HEK293 (cell line): Measurements from ENCODE around the gene NUDT22.
A peak's percentile ranks its signal among the peaks of the same experiment; 100 is the strongest.

Experiments used
- CTCF ChIA-PET: fragments of 350-600 bp; formaldehyde crosslinking; extraction: SDS; loops from one replicate; lab custom pipeline; 2021; ENCODE audit warnings: antibody characterized with exemption; lab: Yijun Ruan, JAX
- POLR2A ChIA-PET: fragments of 300-600 bp; formaldehyde crosslinking; extraction: SDS; loops from one replicate; lab custom pipeline; 2020; ENCODE audit warnings: antibody characterized with exemption, inconsistent platforms; lab: Yijun Ruan, JAX
- H3K27ac ChIP-seq: fragments of 200-500 bp; sonication (Bioruptor generic); 2 replicates; pipeline ENCODE4 v1.5.1; 2014; ENCODE audit warnings: low read depth, low read length, control low read depth, inconsistent platforms; ENCODE audit errors: extremely low read depth
- H3K36me3 ChIP-seq, 2 experiments: fragments of 200-500 bp in 1 of 2; sonication (Bioruptor generic) in 1 of 2; 1 replicate in 1 of 2; 2 replicates in 1 of 2; pipeline ENCODE4 v1.5.1; 2014 to 2017; ENCODE audit warnings: inconsistent platforms in 2 of 2, low read length in 2 of 2; ENCODE audit not compliant: control insufficient read depth in 2 of 2, insufficient read depth in 1 of 2
- H3K4me1 ChIP-seq: fragments of 200-500 bp; sonication (Bioruptor generic); 2 replicates; pipeline ENCODE4 v1.5.1; 2014; ENCODE audit warnings: mild to moderate bottlenecking, low read length, inconsistent platforms; ENCODE audit not compliant: control insufficient read depth, insufficient read depth
- H3K4me3 ChIP-seq: 2 replicates; pipeline ENCODE4 v1.5.1; 2011; ENCODE audit warnings: low read depth, mild to moderate bottlenecking, control low read depth, low read length, moderate library complexity
- H3K9me3 ChIP-seq: fragments of 200-500 bp; sonication (Bioruptor generic); 2 replicates; pipeline ENCODE4 v1.5.1; 2014; ENCODE audit warnings: low read depth, low read length, inconsistent platforms; ENCODE audit not compliant: control insufficient read depth, insufficient read depth
- GLIS1 ChIP-seq: fragments of 450-650 bp; formaldehyde crosslinking; IDR thresholded peaks from 2 replicates; pipeline ENCODE4 v1.5.1; 2016; ENCODE audit warnings: missing biosample characterization, missing genetic modification characterization
- HIC1 ChIP-seq: fragments of 450-650 bp; formaldehyde crosslinking; IDR thresholded peaks from 2 replicates; pipeline ENCODE4 v1.5.1; 2016; ENCODE audit warnings: missing biosample characterization, missing genetic modification characterization
- IKZF3 ChIP-seq: fragments of 450-650 bp; IDR thresholded peaks from 2 replicates; pipeline ENCODE4 v1.5.0; 2018; ENCODE audit warnings: missing biosample characterization, mild to moderate bottlenecking, missing genetic modification characterization, moderate library complexity
- KLF10 ChIP-seq: fragments of 450-650 bp; IDR thresholded peaks from 2 replicates; pipeline ENCODE4 v1.5.1; 2018; ENCODE audit warnings: missing biosample characterization, mild to moderate bottlenecking, missing genetic modification characterization
- KLF8 ChIP-seq: fragments of 450-650 bp; formaldehyde crosslinking; IDR thresholded peaks from 2 replicates; pipeline ENCODE4 v1.5.1; 2016; ENCODE audit warnings: missing biosample characterization, missing genetic modification characterization
- SCRT1 ChIP-seq: fragments of 450-650 bp; formaldehyde crosslinking; IDR thresholded peaks from 2 replicates; pipeline ENCODE4 v1.5.1; 2016; ENCODE audit warnings: missing biosample characterization, missing genetic modification characterization, borderline replicate concordance
- SCRT2 ChIP-seq: fragments of 450-650 bp; formaldehyde crosslinking; IDR thresholded peaks from 2 replicates; pipeline ENCODE4 v1.5.1; 2016; ENCODE audit warnings: missing biosample characterization, missing genetic modification characterization
- TCF7L2 ChIP-seq: IDR thresholded peaks from 2 replicates; pipeline ENCODE4 v1.6.1; 2011; ENCODE audit warnings: low read depth, mild to moderate bottlenecking, inconsistent platforms, low read length, moderate library complexity, borderline replicate concordance
- TRIM28 ChIP-seq: IDR thresholded peaks from 2 replicates; pipeline ENCODE4 v1.6.1; 2011; ENCODE audit warnings: low read length, control low read depth, borderline replicate concordance
- ZIC2 ChIP-seq: fragments of 450-650 bp; formaldehyde crosslinking; IDR thresholded peaks from 2 replicates; pipeline ENCODE4 v1.5.1; 2016; ENCODE audit warnings: missing biosample characterization, missing genetic modification characterization
- ZNF121 ChIP-seq: fragments of 450-650 bp; formaldehyde crosslinking; IDR thresholded peaks from 2 replicates; pipeline ENCODE4 v1.5.1; 2016; ENCODE audit warnings: missing biosample characterization, missing genetic modification characterization
- ZNF132 ChIP-seq: fragments of 450-650 bp; formaldehyde crosslinking; IDR thresholded peaks from 2 replicates; pipeline ENCODE4 v1.5.1; 2017; ENCODE audit warnings: missing biosample characterization, missing genetic modification characterization, borderline replicate concordance
- ZNF184 ChIP-seq: fragments of 450-650 bp; IDR thresholded peaks from 2 replicates; pipeline ENCODE4 v1.5.1; 2018; ENCODE audit warnings: missing biosample characterization, mild to moderate bottlenecking, missing genetic modification characterization
- ZNF23 ChIP-seq: fragments of 450-650 bp; formaldehyde crosslinking; IDR thresholded peaks from 2 replicates; pipeline ENCODE4 v1.5.1; 2016; ENCODE audit warnings: missing biosample characterization, missing genetic modification characterization, borderline replicate concordance
- ZNF302 ChIP-seq: fragments of 450-650 bp; formaldehyde crosslinking; IDR thresholded peaks from 2 replicates; pipeline ENCODE4 v1.5.1; 2016; ENCODE audit warnings: missing biosample characterization, missing genetic modification characterization, low read depth
- ZNF324 ChIP-seq: fragments of 450-650 bp; formaldehyde crosslinking; IDR thresholded peaks from 2 replicates; pipeline ENCODE4 v1.5.1; 2016; ENCODE audit warnings: missing biosample characterization, missing genetic modification characterization
- ZNF404 ChIP-seq: fragments of 450-650 bp; formaldehyde crosslinking; IDR thresholded peaks from 2 replicates; pipeline ENCODE4 v1.5.1; 2017; ENCODE audit warnings: missing biosample characterization, missing genetic modification characterization
- ZNF510 ChIP-seq: fragments of 450-650 bp; formaldehyde crosslinking; IDR thresholded peaks from 2 replicates; pipeline ENCODE4 v1.5.1; 2018; ENCODE audit warnings: mild to moderate bottlenecking, missing genetic modification characterization, missing biosample characterization; ENCODE audit not compliant: insufficient replicate concordance
- ZNF521 ChIP-seq: fragments of 450-650 bp; formaldehyde crosslinking; IDR thresholded peaks from 2 replicates; pipeline ENCODE4 v1.5.1; 2017; ENCODE audit warnings: missing biosample characterization, mild to moderate bottlenecking, missing genetic modification characterization
- ZNF529 ChIP-seq: fragments of 450-650 bp; formaldehyde crosslinking; IDR thresholded peaks from 2 replicates; pipeline ENCODE4 v1.5.1; 2017; ENCODE audit warnings: missing genetic modification characterization, missing biosample characterization; ENCODE audit not compliant: insufficient replicate concordance
- ZNF626 ChIP-seq: fragments of 450-650 bp; sonication (Bioruptor Pico); formaldehyde crosslinking; IDR thresholded peaks from 2 replicates; pipeline ENCODE4 v1.5.1; 2018; ENCODE audit warnings: missing biosample characterization, missing genetic modification characterization, inconsistent platforms
- ZNF654 ChIP-seq: fragments of 450-650 bp; formaldehyde crosslinking; IDR thresholded peaks from 2 replicates; pipeline ENCODE4 v1.5.1; 2016; ENCODE audit warnings: low read depth, missing biosample characterization, missing genetic modification characterization
- ZNF76 ChIP-seq: fragments of 450-650 bp; formaldehyde crosslinking; IDR thresholded peaks from 2 replicates; pipeline ENCODE4; 2016; ENCODE audit warnings: low read depth, missing biosample characterization, missing genetic modification characterization, borderline replicate concordance
- ZNF791 ChIP-seq: fragments of 450-650 bp; formaldehyde crosslinking; IDR thresholded peaks from 2 replicates; pipeline ENCODE4 v1.5.1; 2016; ENCODE audit warnings: missing biosample characterization, missing genetic modification characterization
- TF ChIP-seq, protein P1 (sequence below): fragments of 450-650 bp; formaldehyde crosslinking; IDR thresholded peaks from 2 replicates; pipeline ENCODE4 v1.5.1; 2016; ENCODE audit warnings: missing biosample characterization, missing genetic modification characterization
- TF ChIP-seq, protein P2 (sequence below): fragments of 450-650 bp; formaldehyde crosslinking; IDR thresholded peaks from 2 replicates; pipeline ENCODE4; 2016; ENCODE audit warnings: missing biosample characterization, missing genetic modification characterization
- TF ChIP-seq, protein P3 (sequence below): fragments of 450-650 bp; formaldehyde crosslinking; IDR thresholded peaks from 2 replicates; pipeline ENCODE4 v1.5.1; 2016; ENCODE audit warnings: missing biosample characterization, missing genetic modification characterization

NUDT22 gene

DNA sequence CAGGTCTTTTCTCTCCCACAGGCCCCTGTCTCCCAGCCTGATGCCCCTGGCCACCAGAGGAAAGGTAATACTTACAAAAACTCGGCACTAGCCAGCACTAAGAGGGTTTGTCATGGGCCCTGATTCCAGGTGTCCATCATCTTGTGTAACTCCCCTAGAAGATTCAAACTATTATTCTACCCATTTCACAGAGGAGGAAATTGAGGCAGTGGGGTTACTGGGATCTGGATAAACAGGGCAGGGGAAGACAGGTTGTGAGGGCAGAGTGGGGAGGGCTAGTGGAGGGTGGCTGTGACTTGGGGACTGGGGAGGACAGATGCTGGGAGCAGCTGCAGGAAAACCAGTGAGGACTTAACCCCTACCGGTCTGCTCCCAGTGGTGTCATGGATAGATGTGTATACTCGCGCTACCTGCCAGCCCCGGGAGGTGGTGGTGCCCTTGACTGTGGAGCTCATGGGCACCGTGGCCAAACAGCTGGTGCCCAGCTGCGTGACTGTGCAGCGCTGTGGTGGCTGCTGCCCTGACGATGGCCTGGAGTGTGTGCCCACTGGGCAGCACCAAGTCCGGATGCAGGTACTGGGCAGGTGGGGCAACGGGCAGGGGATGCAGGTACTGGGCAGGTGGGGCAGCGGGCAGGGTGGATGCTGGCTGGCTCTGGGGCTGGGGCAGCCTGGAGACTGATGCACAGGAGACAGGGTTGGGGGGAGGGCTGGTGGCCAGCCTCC, 9.5 kb downstream of the NUDT22 start:
- TF ChIP-seq ZNF184 (tag by site-specific recombination) (no peak), ZNF791 (no peak), GLIS1 (no peak), ZNF510 (tag by site-specific recombination) (no peak), ZNF23 (no peak), ZNF76 (tag by site-specific recombination) (no peak), IKZF3 (tag by site-specific recombination) (no peak), HIC1 (peak; percentile 75; the same call in 1 of the 2 replicates), ZNF121 (tag by site-specific recombination) (peak; percentile 43; the same call in 1 of the 2 replicates), SCRT2 (tag by site-specific recombination) (peak; percentile 14; the same call in 1 of the 2 replicates), ZNF626 (tag by site-specific recombination) (no peak), ZNF302 (tag by site-specific recombination) (no peak), ZNF324 (tag by site-specific recombination) (no peak), SCRT1 (tag by site-specific recombination) (0 out of 2 replicates have a peak, but pooled peaks have one; percentile 5), KLF8 (tag by site-specific recombination) (no peak), ZNF132 (tag by site-specific recombination) (no peak), ZNF654 (no peak), ZNF529 (tag by site-specific recombination) (no peak), KLF10 (no peak), TCF7L2 (no peak), ZNF521 (tag by site-specific recombination) (no peak), ZIC2 (0 out of 2 replicates have a peak, but pooled peaks have one; percentile 11), TRIM28 (no peak), ZNF404 (tag by site-specific recombination) (no peak)
- TF ChIP-seq, protein P1, sequence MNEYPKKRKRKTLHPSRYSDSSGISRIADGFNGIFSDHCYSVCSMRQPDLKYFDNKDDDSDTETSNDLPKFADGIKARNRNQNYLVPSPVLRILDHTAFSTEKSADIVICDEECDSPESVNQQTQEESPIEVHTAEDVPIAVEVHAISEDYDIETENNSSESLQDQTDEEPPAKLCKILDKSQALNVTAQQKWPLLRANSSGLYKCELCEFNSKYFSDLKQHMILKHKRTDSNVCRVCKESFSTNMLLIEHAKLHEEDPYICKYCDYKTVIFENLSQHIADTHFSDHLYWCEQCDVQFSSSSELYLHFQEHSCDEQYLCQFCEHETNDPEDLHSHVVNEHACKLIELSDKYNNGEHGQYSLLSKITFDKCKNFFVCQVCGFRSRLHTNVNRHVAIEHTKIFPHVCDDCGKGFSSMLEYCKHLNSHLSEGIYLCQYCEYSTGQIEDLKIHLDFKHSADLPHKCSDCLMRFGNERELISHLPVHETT (tag by site-specific recombination), result no peak
- TF ChIP-seq, protein P2, sequence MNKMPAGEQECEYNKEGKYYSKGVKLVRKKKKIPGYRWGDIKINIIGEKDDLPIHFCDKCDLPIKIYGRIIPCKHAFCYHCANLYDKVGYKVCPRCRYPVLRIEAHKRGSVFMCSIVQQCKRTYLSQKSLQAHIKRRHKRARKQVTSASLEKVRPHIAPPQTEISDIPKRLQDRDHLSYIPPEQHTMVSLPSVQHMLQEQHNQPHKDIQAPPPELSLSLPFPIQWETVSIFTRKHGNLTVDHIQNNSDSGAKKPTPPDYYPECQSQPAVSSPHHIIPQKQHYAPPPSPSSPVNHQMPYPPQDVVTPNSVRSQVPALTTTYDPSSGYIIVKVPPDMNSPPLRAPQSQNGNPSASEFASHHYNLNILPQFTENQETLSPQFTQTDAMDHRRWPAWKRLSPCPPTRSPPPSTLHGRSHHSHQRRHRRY, result no peak
- TF ChIP-seq, protein P3, sequence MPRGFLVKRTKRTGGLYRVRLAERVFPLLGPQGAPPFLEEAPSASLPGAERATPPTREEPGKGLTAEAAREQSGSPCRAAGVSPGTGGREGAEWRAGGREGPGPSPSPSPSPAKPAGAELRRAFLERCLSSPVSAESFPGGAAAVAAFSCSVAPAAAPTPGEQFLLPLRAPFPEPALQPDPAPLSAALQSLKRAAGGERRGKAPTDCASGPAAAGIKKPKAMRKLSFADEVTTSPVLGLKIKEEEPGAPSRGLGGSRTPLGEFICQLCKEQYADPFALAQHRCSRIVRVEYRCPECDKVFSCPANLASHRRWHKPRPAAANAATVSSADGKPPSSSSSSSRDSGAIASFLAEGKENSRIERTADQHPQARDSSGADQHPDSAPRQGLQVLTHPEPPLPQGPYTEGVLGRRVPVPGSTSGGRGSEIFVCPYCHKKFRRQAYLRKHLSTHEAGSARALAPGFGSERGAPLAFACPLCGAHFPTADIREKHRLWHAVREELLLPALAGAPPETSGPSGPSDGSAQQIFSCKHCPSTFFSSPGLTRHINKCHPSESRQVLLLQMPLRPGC (tag by site-specific recombination), result no peak
- ChIA-PET CTCF (interaction anchor here (1.0 kb wide), 1 partner anchor 31 kb away, joined by 5 read pairs; no protein-coding TSS in a partner anchor), POLR2A (interaction anchor here (1.0 to 3.9 kb wide), 3 partner anchors 9 to 10 kb away, joined by 3 to 12 read pairs (median 3); partner anchors contain the start of genes NUDT22 and TRPT1)
- H3K9me3 ChIP-seq, result no peaks in the 10 kb centered on the region
- peak overlapping the region; percentile 68; the same call in 1 of the 2 replicates for H3K27ac ChIP-seq
- H3K36me3 ChIP-seq, result peaks cover 0 to 31% of the 10 kb centered on the region in 2 experiments; a peak in 1 of 3 replicates
- H3K4me1 ChIP-seq, result no peaks in the 10 kb centered on the region
- H3K4me3 ChIP-seq, result peak overlapping the region; percentile 43
